H1 (cell line): ENCODE measurements around the gene OPCML. TPM values are rescaled to one million over a fixed set of nuclear protein-coding genes. Genes with fewer than 3 reads are reported as not detected.
A peak's percentile ranks its signal among the peaks of the same experiment; 100 is the strongest.

ENCODE experiments used
- CTCF ChIA-PET: fragments of 300-600 bp; sonication (Branson Sonifier 250); formaldehyde crosslinking; loops from one replicate; lab custom pipeline; 2021; ENCODE audit not compliant: partially characterized antibody; lab: Charles Lee
- POLR2A ChIA-PET: fragments of 300-600 bp; sonication (Branson Sonifier 250); formaldehyde crosslinking; loops from one replicate; lab custom pipeline; 2021; ENCODE audit warnings: inconsistent platforms; ENCODE audit not compliant: partially characterized antibody; lab: Charles Lee
- DNase-seq, 2 experiments: peaks; one replicate each; pipeline versions ENCODE4 v3.0.0 to v3.0.0-alpha.2; 2010 to 2022; ENCODE audit warnings: low spot score in 2 of 2, low read depth in 1 of 2, mixed read lengths in 1 of 2
- FAIRE-seq: peaks from 2 replicates; lab custom pipeline; 2011; peaks lifted over from hg19 to GRCh38; lab: Jason Lieb, UNC
- H2AFZ ChIP-seq: 2 replicates; pipeline ENCODE4 v1.8.1; 2012; ENCODE audit warnings: low read length, inconsistent platforms
- H2AK5ac ChIP-seq: 2 replicates; pipeline ENCODE4 v1.6.1; 2013; ENCODE audit warnings: low read depth, low read length
- H2BK120ac ChIP-seq: replicated peaks from 2 replicates; pipeline ENCODE3; 2013; ENCODE audit warnings: low read depth, low read length, inconsistent platforms
- H2BK12ac ChIP-seq: 2 replicates; pipeline ENCODE4 v1.6.1; 2013; ENCODE audit warnings: low read depth, low read length
- H2BK15ac ChIP-seq: 2 replicates; pipeline ENCODE4 v1.6.1; 2013; ENCODE audit warnings: low read length
- H2BK20ac ChIP-seq: 2 replicates; pipeline ENCODE4 v1.6.1; 2013; ENCODE audit warnings: low read length
- H2BK5ac ChIP-seq: 2 replicates; pipeline ENCODE4 v1.6.1; 2013; ENCODE audit warnings: low read depth, low read length
- H3K14ac ChIP-seq: 2 replicates; pipeline ENCODE4 v1.6.1; 2013; ENCODE audit warnings: inconsistent platforms; ENCODE audit not compliant: insufficient read length
- H3K18ac ChIP-seq: 2 replicates; pipeline ENCODE4 v1.6.1; 2013; ENCODE audit warnings: low read length; ENCODE audit errors: extremely low read depth
- H3K23ac ChIP-seq: 2 replicates; pipeline ENCODE4 v1.6.1; 2013; ENCODE audit warnings: inconsistent platforms; ENCODE audit not compliant: insufficient read length
- H3K23me2 ChIP-seq: 2 replicates; pipeline ENCODE4 v1.6.1; 2013; ENCODE audit warnings: low read depth, low read length
- H3K27ac ChIP-seq: 2 replicates; pipeline ENCODE4 v1.6.1; 2011; ENCODE audit warnings: low read depth, low read length, inconsistent platforms
- H3K27me3 ChIP-seq, 4 experiments: replicated peaks in 1 of 4; 1 replicate in 1 of 4; 2 replicates in 3 of 4; pipeline versions ENCODE4 v1.6.1 to v1.8.1; 2011 to 2013; ENCODE audit warnings: low read length in 3 of 4, mild to moderate bottlenecking in 3 of 4, inconsistent platforms in 2 of 4, mixed read lengths in 2 of 4, moderate library complexity in 1 of 4; ENCODE audit not compliant: control insufficient read depth in 3 of 4, insufficient read depth in 3 of 4; ENCODE audit errors: extremely low read depth in 1 of 4
- H3K36me3 ChIP-seq, 4 experiments: 2 replicates each; pipeline versions ENCODE4 v1.6.1 to v1.8.1; 2011 to 2013; ENCODE audit warnings: mild to moderate bottlenecking in 4 of 4, low read length in 3 of 4, moderate library complexity in 2 of 4, control low read depth in 1 of 4, inconsistent platforms in 1 of 4; ENCODE audit not compliant: insufficient read depth in 4 of 4, control insufficient read depth in 2 of 4
- H3K4ac ChIP-seq: replicated peaks from 2 replicates; pipeline ENCODE3; 2013; ENCODE audit warnings: low read length, low read depth, mixed read lengths, inconsistent platforms; ENCODE audit not compliant: insufficient read length
- H3K4me1 ChIP-seq, 4 experiments: replicated peaks in 1 of 4; 1 replicate in 1 of 4; 2 replicates in 3 of 4; pipeline versions ENCODE4 v1.6.1 to v1.8.1; 2011 to 2013; ENCODE audit warnings: low read length in 3 of 4, inconsistent platforms in 2 of 4, mixed read lengths in 1 of 4; ENCODE audit not compliant: insufficient read depth in 4 of 4, control insufficient read depth in 3 of 4
- H3K4me2 ChIP-seq, 2 experiments: 2 replicates each; pipeline versions ENCODE4 v1.6.1 to v1.8.1; 2011 to 2013; ENCODE audit warnings: low read depth in 2 of 2, low read length in 2 of 2, control low read depth in 1 of 2, inconsistent platforms in 1 of 2, mild to moderate bottlenecking in 1 of 2; ENCODE audit not compliant: insufficient read depth in 1 of 2
- H3K4me3 ChIP-seq, 4 experiments: fragments of 200-600, 300-600 bp in 1 of 4; sonication (generic), shearing (Covaris generic), sonication (Bioruptor Twin) in 1 of 4; 2 replicates each; pipeline versions ENCODE4 v1.5.1 to v1.8.1; 2011 to 2016; ENCODE audit warnings: low read length in 4 of 4, low read depth in 3 of 4, control low read depth in 2 of 4, inconsistent platforms in 2 of 4, mild to moderate bottlenecking in 2 of 4, mixed read lengths in 1 of 4, moderate library complexity in 1 of 4; ENCODE audit not compliant: insufficient read depth in 2 of 4; ENCODE audit errors: extremely low read depth in 1 of 4
- H3K56ac ChIP-seq: replicated peaks from 2 replicates; pipeline ENCODE3; 2013; ENCODE audit warnings: low read depth, mild to moderate bottlenecking, mixed read lengths, low read length, inconsistent platforms; ENCODE audit not compliant: insufficient read length
- H3K79me1 ChIP-seq: 2 replicates; pipeline ENCODE4 v1.6.1; 2013; ENCODE audit warnings: low read depth, low read length, control low read depth
- H3K79me2 ChIP-seq, 2 experiments: 2 replicates each; pipeline versions ENCODE4 v1.6.1 to v1.8.1; 2012 to 2013; ENCODE audit warnings: low read length in 2 of 2, mild to moderate bottlenecking in 2 of 2, inconsistent platforms in 1 of 2; ENCODE audit not compliant: insufficient read depth in 2 of 2, control insufficient read depth in 1 of 2
- H3K9ac ChIP-seq, 4 experiments: replicated peaks in 1 of 4; 1 replicate in 1 of 4; 2 replicates in 3 of 4; pipeline versions ENCODE4 v1.6.1 to v1.8.1; 2011 to 2013; ENCODE audit warnings: low read depth in 3 of 4, low read length in 3 of 4, control low read depth in 2 of 4, mild to moderate bottlenecking in 2 of 4, moderate library complexity in 2 of 4, inconsistent platforms in 1 of 4; ENCODE audit errors: extremely low read depth in 1 of 4
- H3K9me3 ChIP-seq, 2 experiments: 2 replicates each; pipeline versions ENCODE4 v1.6.1 to v1.8.1; 2012 to 2013; ENCODE audit warnings: mild to moderate bottlenecking in 2 of 2, moderate library complexity in 2 of 2, control low read depth in 1 of 2, inconsistent platforms in 1 of 2, low read depth in 1 of 2, low read length in 1 of 2, mixed read lengths in 1 of 2; ENCODE audit not compliant: insufficient read depth in 2 of 2
- H4K20me1 ChIP-seq, 2 experiments: replicated peaks in 1 of 2; 2 replicates each; pipeline versions ENCODE3 to v1.8.1; 2011 to 2013; ENCODE audit warnings: inconsistent platforms in 2 of 2, low read length in 2 of 2, mild to moderate bottlenecking in 1 of 2; ENCODE audit not compliant: insufficient read depth in 2 of 2, control insufficient read depth in 1 of 2
- H4K5ac ChIP-seq: 2 replicates; pipeline ENCODE4 v1.6.1; 2013; ENCODE audit warnings: low read length, low read depth, mixed read lengths, inconsistent platforms; ENCODE audit not compliant: insufficient read length
- H4K8ac ChIP-seq: 2 replicates; pipeline ENCODE4 v1.8.0; 2013; ENCODE audit warnings: mild to moderate bottlenecking, moderate library complexity, low read length, inconsistent platforms; ENCODE audit not compliant: insufficient read depth; ENCODE audit errors: extremely low read depth
- H4K91ac ChIP-seq: replicated peaks from 2 replicates; pipeline ENCODE3; 2013; ENCODE audit warnings: low read length, mixed read lengths, inconsistent platforms; ENCODE audit not compliant: insufficient read length
- ASH2L ChIP-seq: fragments of 200-600, 300-600 bp; sonication (generic); IDR thresholded peaks from one replicate; pipeline ENCODE4 v1.7.1; 2017; ENCODE audit warnings: low read length
- BACH1 ChIP-seq: IDR thresholded peaks from 2 replicates; pipeline ENCODE4 v1.6.1; 2012; ENCODE audit warnings: low read length, improper control_type of control experiment
- CBX5 ChIP-seq: fragments of 300-800, 300-1000 bp; sonication (generic); IDR thresholded peaks from 2 replicates; pipeline ENCODE4 v1.7.1; 2016; ENCODE audit warnings: antibody characterized with exemption, low read length, low read depth
- CBX8 ChIP-seq: fragments of 300-800, 300-1000 bp; sonication (generic); IDR thresholded peaks from 2 replicates; pipeline ENCODE4 v1.7.1; 2016; ENCODE audit warnings: low read depth, low read length, borderline replicate concordance
- EP300 ChIP-seq, 2 experiments: IDR thresholded peaks; 1 replicate in 1 of 2; 2 replicates in 1 of 2; pipeline ENCODE4 v1.6.1; 2011 to 2012; ENCODE audit warnings: low read depth in 2 of 2, low read length in 2 of 2, mild to moderate bottlenecking in 2 of 2, borderline replicate concordance in 1 of 2, inconsistent platforms in 1 of 2, moderate library complexity in 1 of 2
- EZH2 ChIP-seq: fragments of 200-600 bp; sonication (generic); IDR thresholded peaks from 2 replicates; pipeline ENCODE4 v1.7.1; 2012; ENCODE audit warnings: low read depth, mild to moderate bottlenecking, moderate library complexity, low read length, inconsistent platforms; ENCODE audit not compliant: severe bottlenecking
- HDAC2 ChIP-seq, 2 experiments: fragments of 300-600 bp in 1 of 2; sonication (generic) in 1 of 2; IDR thresholded peaks; 2 replicates each; pipeline ENCODE4 v1.6.1; 2011 to 2012; ENCODE audit warnings: low read depth in 2 of 2, low read length in 2 of 2, mild to moderate bottlenecking in 2 of 2, moderate library complexity in 2 of 2, borderline replicate concordance in 1 of 2, inconsistent platforms in 1 of 2
- JUN ChIP-seq: IDR thresholded peaks from 2 replicates; pipeline ENCODE4 v1.6.1; 2011; ENCODE audit warnings: low read depth, mild to moderate bottlenecking, improper control_type of control experiment, low read length
- POU5F1 ChIP-seq: IDR thresholded peaks from 2 replicates; pipeline ENCODE4 v1.6.1; 2011; ENCODE audit warnings: low read depth, mild to moderate bottlenecking, low read length, moderate library complexity
- RFX5 ChIP-seq: IDR thresholded peaks from 2 replicates; pipeline ENCODE4 v1.6.1; 2011; ENCODE audit warnings: low read depth, low read length, improper control_type of control experiment, borderline replicate concordance
- SIX5 ChIP-seq: IDR thresholded peaks from 2 replicates; pipeline ENCODE4 v1.6.1; 2011; ENCODE audit warnings: mild to moderate bottlenecking, low read depth, low read length
- SP1 ChIP-seq: IDR thresholded peaks from 2 replicates; pipeline ENCODE4 v1.6.1; 2011; ENCODE audit warnings: low read depth, low read length
- SP4 ChIP-seq: IDR thresholded peaks from 2 replicates; pipeline ENCODE4 v1.6.1; 2012; ENCODE audit warnings: low read length, inconsistent platforms
- WGBS, 2 experiments: shearing (Covaris generic) in 1 of 2; methylation state at CpG; one replicate each; pipeline versions ENCODE4 v1.1.6 to v1.1.7; 2013 to 2015; ENCODE audit warnings: low lambda C conversion rate in 2 of 2, mixed read lengths in 2 of 2, inconsistent platforms in 1 of 2, low coverage in 1 of 2, missing lambda C conversion rate in 1 of 2; ENCODE audit not compliant: insufficient replicate concordance in 2 of 2, insufficient coverage in 1 of 2, insufficient read length in 1 of 2; ENCODE audit errors: extremely low coverage in 1 of 2, missing lambda C conversion rate in 1 of 2; 5-methylcytosine and 5-hydroxymethylcytosine counted together
- polyA plus RNA-seq, 7 experiments: library from polyadenylated mRNA; depleted of rRNA in 3 of 7; stranded (reverse) in 5 of 7; unstranded in 2 of 7; fragments of >200 nt in 5 of 7; fragments of 200-250 nt in 2 of 7; gene quantifications; 1 replicate in 5 of 7; 2 replicates in 1 of 7; 4 replicates in 1 of 7; pipeline versions ENCODE4 v1.2.1 to v1.2.3, GENCODE V29; 2011 to 2013; ENCODE audit warnings: missing spikeins in 2 of 7, mixed read lengths in 2 of 7
- total RNA-seq: library from RNA; stranded (reverse); fragmentation: NEBNext Ultra II Directional; extraction: Animal tissue kit (Norgen Biotek cat#: 25700); gene quantifications from 2 replicates; pipeline ENCODE4 v1.2.1, GENCODE V29; 2021

Gene OPCML
- total and polyA plus RNA-seq, 2 of the 8 experiments (the other 6 are each of a cell fraction or from before 2014, with no cell fraction given) = 2.3 to 3.1 TPM

DNA sequence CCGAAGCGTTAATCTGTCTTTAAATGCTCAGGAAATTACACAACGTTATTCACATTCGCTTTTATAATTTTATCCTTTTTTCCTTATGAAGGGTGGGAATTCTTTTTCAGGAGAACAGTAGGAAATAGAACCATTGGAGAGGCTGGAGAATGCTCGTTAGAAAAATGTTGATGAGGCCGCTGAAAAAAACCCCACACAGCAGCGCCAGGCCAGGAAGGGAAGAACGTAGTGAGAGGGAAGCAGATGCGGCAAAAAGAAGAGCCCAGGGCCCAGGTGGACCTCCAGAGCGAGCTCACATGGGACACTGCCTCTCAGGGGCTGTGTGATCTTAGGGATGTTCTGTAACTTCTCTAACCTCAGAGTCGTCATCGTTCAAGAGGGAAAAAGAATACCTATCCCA, 691.6 kb downstream of the OPCML start:
- no peaks in the 10 kb centered on the region for H3K23me2 ChIP-seq
- H3K27me3 ChIP-seq = no peaks in the 10 kb centered on the region
- H2AK5ac ChIP-seq = no peak overlapping the region
- no peak overlapping the region for H2BK120ac ChIP-seq
- no peak overlapping the region for H3K27ac ChIP-seq
- no peaks in the 10 kb centered on the region for H3K36me3 ChIP-seq
- H2BK5ac ChIP-seq = no peak overlapping the region
- no peak overlapping the region; the same call in 1 of the 2 replicates for H3K18ac ChIP-seq
- no peak overlapping the region for H2AFZ ChIP-seq
- no peak for TF ChIP-seq ASH2L
- no peak for TF ChIP-seq CBX8
- no peak for TF ChIP-seq HDAC2 (IDR thresholded peaks at IDR 0.05; ENCODE audit: borderline replicate concordance in 1 of 2, low read depth in 2 of 2, low read length in 2 of 2)
- TF ChIP-seq POU5F1 = no peak
- TF ChIP-seq JUN = no peak
- no peak for TF ChIP-seq BACH1
- no peak for TF ChIP-seq CBX5
- no peak for TF ChIP-seq RFX5
- TF ChIP-seq SP1 = no peak
- no peak for TF ChIP-seq SIX5
- TF ChIP-seq EZH2 = no peak
- TF ChIP-seq SP4 = no peak
- no peak for TF ChIP-seq EP300 (IDR thresholded peaks at IDR 0.05; ENCODE audit: borderline replicate concordance in 1 of 2, low read depth in 2 of 2, low read length in 2 of 2)
- no peak overlapping the region for H4K8ac ChIP-seq
- H3K23ac ChIP-seq = no peak overlapping the region
- no peaks in the 10 kb centered on the region for H3K79me1 ChIP-seq
- no peak overlapping the region for H4K5ac ChIP-seq
- DNase-seq = no peak
- FAIRE-seq = no peak
- no peak overlapping the region for H3K56ac ChIP-seq
- no peak overlapping the region for H3K4me2 ChIP-seq
- H3K4me3 ChIP-seq = no peak overlapping the region
- no peak overlapping the region; the same call in 1 of the 2 replicates for H2BK15ac ChIP-seq
- no peak overlapping the region for H3K14ac ChIP-seq
- H3K4me1 ChIP-seq = peaks cover 3 to 12% (median 7%) of the 10 kb centered on the region in 4 experiments; a peak in 6 of 7 replicates
- no peak overlapping the region for H2BK12ac ChIP-seq
- peak overlapping the region; percentile 29 for H4K91ac ChIP-seq
- 82% methylated on average over 12 of the region's 12 CpGs; no CpG with 5 or more reads in 1 of the 2 experiments for WGBS, 2 experiments
- POLR2A ChIA-PET = no interaction called here
- no peaks in the 10 kb centered on the region for H3K9me3 ChIP-seq
- H3K4ac ChIP-seq = no peak overlapping the region
- no peaks in the 10 kb centered on the region for H3K79me2 ChIP-seq
- H3K9ac ChIP-seq = no peak overlapping the region
- H4K20me1 ChIP-seq = no peaks in the 10 kb centered on the region
- no peak overlapping the region for H2BK20ac ChIP-seq
- CTCF ChIA-PET = interaction anchor here (0.5 to 1.0 kb wide), 2 partner anchors 18 to 96 kb away, joined by 3 to 4 read pairs; no protein-coding TSS in a partner anchor
